Inflammatory macrophage treated with lipopolysaccharide for 1 hour (primary cell): Measurements from ENCODE around the gene STAMBP.
A peak's percentile ranks its signal among the peaks of the same experiment; 100 is the strongest.
"Not testable (repeated sequence)": the region's sequence is repeated elsewhere in the genome, so short reads cannot be mapped to it uniquely, and the experiment has no call there.

ENCODE experiments used
- DNase-seq, 2 donors: peaks; one replicate each; pipeline ENCODE4 v3.0.0-alpha.2; 2020 to 2022

The STAMBP gene

DNA sequence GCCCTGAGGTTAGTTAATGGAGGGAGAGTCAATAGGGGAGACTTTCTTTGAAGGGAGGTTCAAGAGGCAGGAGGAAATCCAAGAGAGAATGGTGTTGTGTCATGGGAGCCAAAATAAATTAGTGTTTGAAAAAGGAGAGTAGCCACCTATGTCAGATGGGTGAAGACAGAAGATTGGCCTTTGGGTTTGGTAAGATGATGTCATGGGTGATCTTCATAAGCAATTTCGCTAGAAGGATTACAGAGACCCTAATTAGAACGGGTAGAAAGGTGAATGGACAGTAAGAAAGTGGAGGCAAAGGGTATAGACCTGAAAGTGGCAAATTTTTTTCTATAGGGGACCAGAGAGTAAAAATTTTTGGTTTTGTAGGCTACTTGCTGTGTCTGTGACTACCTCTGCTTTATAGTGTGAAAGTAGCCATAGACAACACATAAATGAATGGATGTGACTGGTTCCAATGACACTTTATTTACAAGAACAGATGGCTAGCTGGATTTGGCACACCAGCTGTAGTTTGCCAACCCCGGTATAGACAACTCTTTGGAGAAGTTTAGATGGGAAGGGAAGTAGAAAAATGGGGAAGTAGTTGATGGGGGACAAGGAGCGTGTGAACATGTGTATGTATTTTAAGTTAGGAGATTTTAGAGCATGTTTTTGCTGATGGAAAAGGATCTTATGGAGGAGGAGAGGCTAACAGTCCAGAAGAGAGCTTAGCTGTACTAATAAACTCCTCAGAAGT is 9.3 kb downstream of the STAMBP start:
- peak; percentile 59 to 60 for DNase-seq

GRCh38 chr2:73838889-73839534 is 10.3 kb downstream of the STAMBP start:
- DNase-seq, result no peak

GRCh38 chr2:73839653-73840411 is 11.1 kb downstream of the STAMBP start:
- no peak for DNase-seq

DNA sequence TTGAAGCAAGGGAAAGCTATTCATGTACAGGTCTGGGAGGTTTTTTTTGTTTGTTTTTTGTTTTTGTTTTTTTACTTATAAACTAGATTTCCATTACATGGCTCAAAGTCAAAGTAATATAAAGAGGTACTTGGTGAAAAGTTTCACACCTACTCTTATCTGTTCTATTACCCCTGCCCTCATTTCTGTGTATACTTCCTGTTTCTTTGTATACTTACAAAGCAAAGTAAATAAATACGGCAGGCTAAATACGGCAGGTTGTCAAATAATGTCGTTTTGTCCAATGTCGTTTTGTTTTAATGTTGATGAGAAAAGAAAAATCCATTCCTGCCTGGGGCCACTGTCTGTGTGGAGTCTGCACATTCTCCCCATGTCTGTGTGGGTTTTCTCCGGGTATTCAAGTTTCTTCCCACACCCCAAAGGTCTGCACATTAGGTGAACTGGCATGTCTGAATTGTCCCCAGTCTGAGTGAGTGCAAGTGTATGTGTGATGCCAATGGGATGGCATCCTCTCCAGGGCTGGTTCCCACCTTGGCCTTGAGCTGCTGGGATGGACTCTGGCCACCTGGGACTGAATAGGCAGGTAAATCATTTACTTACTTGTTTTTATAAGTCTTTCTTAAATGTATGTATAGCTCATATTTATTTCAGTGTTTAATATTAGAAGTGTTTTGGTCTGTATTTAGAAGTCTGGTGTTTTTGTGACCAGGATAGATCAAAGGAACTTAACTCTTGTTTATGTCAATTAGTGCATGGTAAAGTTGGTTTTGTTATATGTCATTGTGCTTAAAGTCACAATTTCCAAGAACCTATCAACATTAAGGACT is 13.4 kb downstream of the STAMBP start:
- no peak for DNase-seq

DNA sequence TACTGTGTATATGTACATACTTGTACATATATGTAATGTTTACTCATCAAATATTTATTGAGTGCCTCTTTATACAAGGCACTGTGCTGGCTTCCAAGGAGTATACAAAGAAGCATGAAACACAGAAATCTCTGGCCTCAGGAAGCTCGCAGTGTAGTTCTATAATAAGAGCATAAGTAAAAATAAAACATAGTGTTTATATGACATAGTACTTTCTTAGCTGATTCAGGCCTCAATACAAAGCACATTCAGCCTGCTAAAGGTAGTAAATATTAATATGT is 13.9 kb downstream of the STAMBP start:
- DNase-seq, result no peak

DNA sequence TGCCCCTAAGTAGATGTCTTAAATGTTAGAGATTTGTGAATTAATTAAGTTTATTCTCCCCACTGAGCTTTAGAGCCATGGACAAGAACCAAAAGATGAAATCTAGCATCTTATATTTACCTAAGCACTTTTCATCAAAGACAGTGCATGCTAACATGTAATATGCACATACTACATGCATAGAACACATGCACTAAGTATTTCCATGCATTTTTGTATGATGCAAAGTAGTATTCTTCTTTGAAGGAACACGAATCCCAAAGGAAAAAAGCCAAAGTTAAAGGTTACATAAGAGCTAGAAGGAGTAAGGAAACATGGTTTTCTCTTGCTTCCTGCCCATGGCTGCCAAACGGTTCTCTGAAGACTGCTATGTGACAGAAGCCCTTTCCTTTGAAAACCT is 15.3 kb downstream of the STAMBP start:
- DNase-seq, result no peak

DNA sequence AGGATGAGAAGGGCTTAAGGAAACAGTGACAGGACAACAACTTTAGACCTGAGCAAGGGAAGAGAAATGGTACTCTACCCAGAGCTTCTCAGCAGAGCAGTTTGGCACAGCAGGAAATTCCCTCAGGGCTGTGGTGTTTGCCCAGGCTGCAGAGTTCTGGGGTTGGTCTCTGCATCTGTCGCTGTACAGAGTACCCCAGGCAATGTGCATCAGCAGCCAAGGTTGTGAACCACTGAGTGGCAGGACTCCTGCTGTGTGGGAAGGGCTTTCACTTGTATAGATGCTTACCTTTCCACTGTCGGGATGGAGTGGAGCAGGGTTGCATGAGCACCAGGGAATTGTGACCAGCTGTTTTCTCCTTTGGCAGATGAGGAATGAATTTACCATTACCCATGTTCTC is 21.2 kb downstream of the STAMBP start:
- DNase-seq, result no peak

- no peak for DNase-seq
Measured at GRCh38 chr2:73851274-73851673, 22.5 kb downstream of the STAMBP start.

- peak in 1 of 2 donors; percentile 31 for DNase-seq
Measured at GRCh38 chr2:73852020-73852419, 23.3 kb downstream of the STAMBP start.

DNA sequence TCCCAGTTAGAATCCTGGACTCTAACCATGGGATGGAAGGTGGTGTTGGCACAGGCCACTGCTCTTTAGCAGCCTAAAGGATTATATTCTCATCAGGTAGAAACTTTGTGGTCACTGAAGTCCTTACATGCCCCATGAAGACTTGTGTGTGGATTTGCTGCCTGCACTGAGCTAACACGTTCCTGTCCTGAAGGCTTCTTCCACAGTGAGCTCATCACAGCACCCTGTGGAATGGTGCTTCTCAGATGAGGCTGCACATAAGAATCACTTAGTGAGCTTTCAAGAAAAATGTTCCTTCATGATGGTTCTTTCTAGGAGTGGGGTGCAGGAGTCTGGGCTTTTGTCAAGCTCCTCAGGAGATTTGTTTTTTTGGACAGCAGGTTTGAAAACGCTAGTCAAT is 26.8 kb downstream of the STAMBP start:
- DNase-seq, result no peak

- DNase-seq, result no peak
Measured at GRCh38 chr2:73856214-73856613, 27.5 kb downstream of the STAMBP start.

GRCh38 chr2:73859721-73860586 is 31.2 kb downstream of the STAMBP start:
- DNase-seq, result peak in 1 of 2 donors; percentile 7

GRCh38 chr2:73862987-73863386 is 34.2 kb downstream of the STAMBP start:
- no peak for DNase-seq

DNA sequence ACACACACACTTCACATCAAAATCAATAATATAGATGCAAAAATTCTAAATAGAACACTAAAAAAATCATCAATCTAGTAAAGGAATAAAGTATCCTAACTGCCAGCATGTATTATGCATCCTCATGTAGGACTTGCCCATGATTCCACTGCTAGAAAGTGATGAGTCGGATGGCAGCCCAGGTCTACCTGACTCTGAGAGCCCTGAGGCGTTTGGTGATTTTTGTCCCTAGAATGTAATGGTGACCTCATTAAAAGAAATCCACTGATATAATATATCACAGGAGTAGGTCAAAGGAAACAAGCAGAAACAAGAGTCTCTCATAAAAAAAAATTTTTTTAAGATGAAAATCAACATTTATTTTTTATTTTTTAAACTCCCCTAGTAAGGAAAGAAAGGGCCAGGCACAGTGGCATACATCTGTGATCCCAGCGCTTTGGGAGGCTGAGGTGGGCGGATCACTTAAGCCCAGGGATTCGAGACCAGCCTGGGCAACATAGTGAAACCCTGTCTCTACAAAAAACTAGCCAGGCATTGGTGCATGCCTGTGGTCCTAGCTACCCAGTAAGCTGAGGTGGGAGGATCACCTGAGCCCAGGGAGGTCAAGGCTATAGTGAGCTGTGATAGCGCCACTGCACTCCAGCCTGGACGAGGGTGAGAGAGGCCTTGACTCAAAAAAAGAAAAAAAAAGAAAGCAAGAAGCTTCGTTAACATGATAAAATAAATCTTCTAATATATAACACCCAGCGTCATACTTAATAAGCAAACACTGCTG is 39.6 kb downstream of the STAMBP start:
- no peak for DNase-seq

- no peak for DNase-seq
Measured at GRCh38 chr2:73870084-73870483, 41.3 kb downstream of the STAMBP start.

DNA sequence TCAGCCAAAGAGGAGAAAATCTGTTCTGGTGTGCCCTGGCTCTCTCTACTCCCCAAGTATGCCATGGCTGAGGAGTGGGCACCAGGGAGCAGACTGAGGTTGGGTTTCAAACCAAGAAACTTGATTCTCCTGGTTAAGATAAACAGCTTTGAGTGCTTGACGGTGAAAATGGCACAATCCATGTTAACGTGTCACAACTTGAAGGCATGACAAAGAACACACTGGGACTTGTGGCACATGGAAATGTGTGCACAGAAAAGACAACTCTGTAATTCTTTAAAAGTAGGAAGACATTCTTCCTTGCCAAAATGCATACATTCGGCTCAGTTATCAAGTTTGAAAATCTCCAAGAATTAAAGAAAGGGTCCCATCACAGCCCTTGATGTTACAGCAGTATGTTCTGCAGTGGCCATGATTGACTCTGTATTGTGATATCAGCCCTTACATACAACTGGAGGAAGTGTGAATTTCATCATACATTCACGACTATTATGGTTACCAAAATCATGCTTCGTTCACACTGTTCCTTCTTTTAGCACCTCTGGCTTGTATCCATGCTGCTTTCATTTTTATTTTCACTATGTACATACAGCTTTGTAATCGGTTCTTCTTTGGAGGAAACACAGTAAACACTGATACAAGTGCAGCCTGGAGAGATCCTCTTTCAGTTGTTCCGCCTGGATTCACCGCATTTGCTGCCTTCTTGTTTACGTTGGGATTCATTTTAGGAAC is 48.5 kb downstream of the STAMBP start:
- peak; percentile 72 to 82 for DNase-seq

DNA sequence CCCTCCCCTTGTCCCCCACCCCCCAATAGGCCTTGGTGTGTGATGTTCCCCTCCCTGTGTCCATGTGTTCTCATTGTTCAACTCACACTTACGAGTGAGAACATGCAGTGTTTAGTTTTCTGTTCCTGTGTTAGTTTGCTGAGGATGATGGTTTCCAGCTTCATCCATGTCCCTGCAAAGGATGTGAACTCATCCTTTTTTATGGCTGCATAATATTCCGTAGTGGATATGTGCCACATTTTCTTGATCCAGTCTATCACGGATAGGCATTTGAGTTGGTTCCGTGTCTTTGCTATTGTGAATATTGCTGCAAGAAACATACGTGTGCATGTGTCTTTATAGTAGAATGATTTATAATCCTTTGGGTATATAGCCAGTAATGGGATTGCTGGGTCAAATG is 49.2 kb downstream of the STAMBP start:
- DNase-seq, result not testable (repeated sequence)

GRCh38 chr2:73885406-73885805 is 56.6 kb downstream of the STAMBP start:
- DNase-seq, result no peak

DNA sequence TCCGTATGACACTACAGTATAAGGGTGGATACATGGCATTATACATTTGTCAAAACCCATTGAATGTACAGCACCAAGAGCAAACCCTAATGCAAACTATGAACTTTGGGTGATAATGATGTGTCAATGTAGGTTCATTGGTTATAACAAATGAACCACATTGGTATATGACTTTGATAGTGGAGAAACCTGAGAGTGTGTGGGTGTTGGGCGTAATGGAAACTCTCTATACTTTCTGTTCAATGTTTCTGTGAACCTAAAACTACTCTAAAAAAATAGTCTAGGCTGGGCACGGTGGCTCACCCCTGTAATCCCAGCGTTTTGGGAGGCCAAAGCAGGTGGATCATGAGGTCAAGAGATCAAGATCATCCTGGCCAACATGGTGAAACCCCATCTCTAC is 57.6 kb downstream of the STAMBP start:
- no peak for DNase-seq

- DNase-seq, result not testable (repeated sequence)
Measured at GRCh38 chr2:73887596-73888353, 59.0 kb downstream of the STAMBP start.
